ENCODE results near the gene FOLR1.

The FOLR1 gene

DNA sequence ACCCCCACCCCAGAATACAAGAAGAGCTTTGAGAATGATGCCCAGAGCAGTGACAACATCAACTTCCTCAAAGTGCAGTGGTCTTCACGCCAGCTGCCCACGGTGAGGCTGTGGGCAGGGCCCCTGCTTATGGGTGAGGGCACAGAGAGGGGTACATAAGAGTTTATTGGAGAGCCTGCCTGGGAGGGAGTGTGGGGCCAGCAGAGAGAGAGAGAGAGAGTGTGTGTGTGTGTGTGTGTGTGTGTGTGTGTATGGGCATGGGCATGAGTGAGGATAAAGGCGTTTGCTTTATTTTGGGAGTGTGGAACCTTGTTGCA is 42.5 kb downstream of the FOLR1 start:
- Histone ChIP-seq H3K4me1 (ENCODE audit: insufficient read depth, low read length) (no peaks in the 10 kb centered on the region), H3K79me2 (ENCODE audit: insufficient read depth, low read length) (no peaks in the 10 kb centered on the region), H3K36me3 (ENCODE audit: insufficient read depth, low read length) (peaks cover 91% of the 10 kb centered on the region), H3K4me3 (ENCODE audit: low read depth in 1 of 2, low read length in 2 of 2) (no peak overlapping the region), H3K4me2 (ENCODE audit: insufficient read depth, low read length) (no peak overlapping the region), H3K9ac (ENCODE audit: low read depth, low read length) (no peak overlapping the region), H3K9me3 (ENCODE audit: insufficient read depth, low read length, severe bottlenecking) (no peaks in the 10 kb centered on the region), H3K27ac (ENCODE audit: low read length) (no peak overlapping the region), H2AFZ (ENCODE audit: low read depth, low read length) (no peak overlapping the region), H4K20me1 (ENCODE audit: insufficient read depth, low read length) (peaks cover 30% of the 10 kb centered on the region), H3K27me3 (ENCODE audit: insufficient read depth, low read length, poor library complexity) (no peaks in the 10 kb centered on the region)
- no peak for ATAC-seq (ENCODE audit: insufficient read depth, low read depth)
- TF ChIP-seq CTCF (IDR thresholded peaks at IDR 0.05; ENCODE audit: borderline replicate concordance, extremely low read depth, low read length, poor library complexity, severe bottlenecking) (no peak), EZH2 (IDR thresholded peaks at IDR 0.05; ENCODE audit: borderline replicate concordance, low read depth, low read length, severe bottlenecking) (no peak)
- no peak for DNase-seq

DNA sequence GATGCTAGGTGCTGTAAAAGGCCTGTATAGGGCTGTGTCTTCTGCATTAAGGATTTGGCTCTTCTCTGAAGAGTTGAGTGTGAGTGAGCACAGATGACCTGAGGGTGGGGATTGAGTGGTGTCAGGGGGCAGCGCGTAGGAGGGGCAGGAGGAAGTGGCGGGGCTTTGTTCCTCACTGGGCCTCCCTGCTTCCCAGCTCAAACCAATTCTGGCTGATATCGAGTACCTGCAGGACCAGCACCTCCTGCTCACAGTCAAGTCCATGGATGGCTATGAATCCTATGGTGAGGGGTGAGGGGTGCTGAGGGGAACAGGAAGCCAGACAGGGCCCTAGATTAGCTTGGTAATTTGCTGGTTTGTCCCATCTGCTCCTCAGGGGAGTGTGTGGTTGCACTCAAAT is 43.0 kb downstream of the FOLR1 start:
- Histone ChIP-seq H3K9ac (ENCODE audit: low read depth, low read length) (no peak overlapping the region), H3K27ac (ENCODE audit: low read length) (no peak overlapping the region), H3K36me3 (ENCODE audit: insufficient read depth, low read length) (peaks cover 86% of the 10 kb centered on the region), H3K4me1 (ENCODE audit: insufficient read depth, low read length) (no peaks in the 10 kb centered on the region), H4K20me1 (ENCODE audit: insufficient read depth, low read length) (peaks cover 27% of the 10 kb centered on the region), H3K27me3 (ENCODE audit: insufficient read depth, low read length, poor library complexity) (no peaks in the 10 kb centered on the region), H2AFZ (ENCODE audit: low read depth, low read length) (no peak overlapping the region), H3K4me2 (ENCODE audit: insufficient read depth, low read length) (no peak overlapping the region), H3K4me3 (ENCODE audit: low read depth in 1 of 2, low read length in 2 of 2) (no peak overlapping the region), H3K79me2 (ENCODE audit: insufficient read depth, low read length) (no peaks in the 10 kb centered on the region), H3K9me3 (ENCODE audit: insufficient read depth, low read length, severe bottlenecking) (no peaks in the 10 kb centered on the region)
- DNase-seq: no peak
- no peak for TF ChIP-seq EZH2 (IDR thresholded peaks at IDR 0.05; ENCODE audit: borderline replicate concordance, low read depth, low read length, severe bottlenecking)
- TF ChIP-seq CTCF (IDR thresholded peaks at IDR 0.05; ENCODE audit: borderline replicate concordance, extremely low read depth, low read length, poor library complexity, severe bottlenecking): no peak
- ATAC-seq (ENCODE audit: insufficient read depth, low read depth): no peak

DNA sequence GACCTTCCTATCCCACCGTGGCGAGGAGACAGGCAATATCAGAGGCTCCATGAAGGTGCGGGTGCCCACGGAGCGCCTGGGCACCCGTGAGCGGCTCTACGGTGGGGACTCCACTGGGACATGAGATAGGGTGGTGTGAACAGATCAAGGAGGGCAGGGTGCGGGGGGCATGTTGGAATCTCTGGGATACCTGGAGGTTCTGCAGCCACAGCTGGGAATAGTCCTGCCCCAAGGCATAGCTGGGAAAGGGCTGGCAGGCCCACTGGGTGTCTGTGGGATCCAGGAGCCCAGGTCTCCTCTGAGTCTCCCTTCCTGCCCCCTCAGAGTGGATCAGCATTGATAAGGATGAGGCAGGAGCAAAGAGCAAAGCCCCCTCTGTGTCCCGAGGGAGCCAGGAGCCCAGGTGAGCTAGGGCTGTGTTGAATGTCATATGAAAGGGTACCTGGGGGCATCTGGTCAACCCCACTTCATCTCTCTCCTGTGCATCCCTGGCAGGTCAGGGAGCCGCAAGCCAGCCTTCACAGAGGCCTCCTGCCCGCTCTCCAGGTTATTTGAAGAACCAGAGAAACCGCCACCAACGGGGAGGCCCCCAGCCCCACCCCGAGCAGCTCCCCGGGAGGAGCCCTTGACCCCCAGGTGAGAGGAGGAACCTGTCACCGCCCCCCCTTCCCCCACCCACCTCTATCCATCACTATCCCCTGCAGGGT is 43.6 kb downstream of the FOLR1 start:
- TF ChIP-seq CTCF (IDR thresholded peaks at IDR 0.05; ENCODE audit: borderline replicate concordance, extremely low read depth, low read length, poor library complexity, severe bottlenecking): no peak
- no peak overlapping the region for H3K27ac ChIP-seq (ENCODE audit: low read length)
- H3K4me3 ChIP-seq (ENCODE audit: low read depth in 1 of 2, low read length in 2 of 2): no peak overlapping the region
- DNase-seq (no peak), ATAC-seq (ENCODE audit: insufficient read depth, low read depth) (no peak)
- H3K36me3 ChIP-seq (ENCODE audit: insufficient read depth, low read length): peaks cover 80% of the 10 kb centered on the region
- H3K4me2 ChIP-seq (ENCODE audit: insufficient read depth, low read length): no peak overlapping the region
- no peak overlapping the region for H2AFZ ChIP-seq (ENCODE audit: low read depth, low read length)
- H3K9ac ChIP-seq (ENCODE audit: low read depth, low read length): no peak overlapping the region
- H3K79me2 ChIP-seq (ENCODE audit: insufficient read depth, low read length): no peaks in the 10 kb centered on the region
- no peaks in the 10 kb centered on the region for H3K27me3 ChIP-seq (ENCODE audit: insufficient read depth, low read length, poor library complexity)
- peaks cover 22% of the 10 kb centered on the region for H4K20me1 ChIP-seq (ENCODE audit: insufficient read depth, low read length)
- no peaks in the 10 kb centered on the region for H3K4me1 ChIP-seq (ENCODE audit: insufficient read depth, low read length)
- no peaks in the 10 kb centered on the region for H3K9me3 ChIP-seq (ENCODE audit: insufficient read depth, low read length, severe bottlenecking)

Measured in DND-41 (cell line).